Measurements from ENCODE around the gene TMCO4.

GRCh38 chr1:19678493-19678892, 121.2 kb downstream of the TMCO4 start:
- TF ChIP-seq EZH2 (IDR thresholded peaks at IDR 0.05; ENCODE audit: borderline replicate concordance, low read length), result no peak
- no peak for TF ChIP-seq CTCF (IDR thresholded peaks at IDR 0.05; ENCODE audit: low read length)
